Measurements from ENCODE around the gene QSOX2.

QSOX2 gene

GRCh38 chr9:136244969-136245218, 718 bp downstream of the QSOX2 start:
- H3K4me3 ChIP-seq (ENCODE audit: low read depth, low read length): peak overlapping the region; percentile 62
- in situ Hi-C loops (cut with HindIII; ENCODE audit: low sequenced_read_pairs): no loop called here
- no peak for DNase-seq (ENCODE audit: low read depth, low spot score)
- no peak for TF ChIP-seq CTCF (IDR thresholded peaks at IDR 0.05; ENCODE audit: low read depth, low read length)

- no peak for DNase-seq (ENCODE audit: low read depth, low spot score)
- H3K4me3 ChIP-seq (ENCODE audit: low read depth, low read length): peak overlapping the region; percentile 62
- in situ Hi-C loops (cut with HindIII; ENCODE audit: low sequenced_read_pairs): no loop called here
- no peak for TF ChIP-seq CTCF (IDR thresholded peaks at IDR 0.05; ENCODE audit: low read depth, low read length)
Observed at GRCh38 chr9:136244122-136244968, 1.3 kb downstream of the QSOX2 start.

GRCh38 chr9:136243631-136244030, 2.0 kb downstream of the QSOX2 start:
- no peak overlapping the region for H3K4me3 ChIP-seq (ENCODE audit: low read depth, low read length)
- in situ Hi-C loops (cut with HindIII; ENCODE audit: low sequenced_read_pairs): no loop called here
- no peak for TF ChIP-seq CTCF (IDR thresholded peaks at IDR 0.05; ENCODE audit: low read depth, low read length)
- no peak for DNase-seq (ENCODE audit: low read depth, low spot score)

GRCh38 chr9:136242918-136243525, 2.6 kb downstream of the QSOX2 start:
- in situ Hi-C loops (cut with HindIII; ENCODE audit: low sequenced_read_pairs): no loop called here
- TF ChIP-seq CTCF (IDR thresholded peaks at IDR 0.05; ENCODE audit: low read depth, low read length): no peak
- no peak overlapping the region for H3K4me3 ChIP-seq (ENCODE audit: low read depth, low read length)
- DNase-seq (ENCODE audit: low read depth, low spot score): no peak

- H3K4me3 ChIP-seq (ENCODE audit: low read depth, low read length): no peak overlapping the region
- TF ChIP-seq CTCF (IDR thresholded peaks at IDR 0.05; ENCODE audit: low read depth, low read length): no peak
- no peak for DNase-seq (ENCODE audit: low read depth, low spot score)
- in situ Hi-C loops (cut with HindIII; ENCODE audit: low sequenced_read_pairs): no loop called here
Observed at GRCh38 chr9:136242248-136242647, 3.4 kb downstream of the QSOX2 start.

GRCh38 chr9:136241542-136241941, 4.1 kb downstream of the QSOX2 start:
- H3K4me3 ChIP-seq (ENCODE audit: low read depth, low read length): no peak overlapping the region
- TF ChIP-seq CTCF (IDR thresholded peaks at IDR 0.05; ENCODE audit: low read depth, low read length): no peak
- in situ Hi-C loops (cut with HindIII; ENCODE audit: low sequenced_read_pairs): no loop called here
- no peak for DNase-seq (ENCODE audit: low read depth, low spot score)
